ENCODE measurements around the gene ACVRL1. TPM values are rescaled to one million over a fixed set of nuclear protein-coding genes. Genes with fewer than 3 reads are reported as not detected.

The ACVRL1 gene
- total and polyA plus RNA-seq, 9 of the 15 experiments (the other 6 are each of a cell fraction or from before 2014, with no cell fraction given), result 0.07 to 1.4 (median 0.30) TPM

DNA sequence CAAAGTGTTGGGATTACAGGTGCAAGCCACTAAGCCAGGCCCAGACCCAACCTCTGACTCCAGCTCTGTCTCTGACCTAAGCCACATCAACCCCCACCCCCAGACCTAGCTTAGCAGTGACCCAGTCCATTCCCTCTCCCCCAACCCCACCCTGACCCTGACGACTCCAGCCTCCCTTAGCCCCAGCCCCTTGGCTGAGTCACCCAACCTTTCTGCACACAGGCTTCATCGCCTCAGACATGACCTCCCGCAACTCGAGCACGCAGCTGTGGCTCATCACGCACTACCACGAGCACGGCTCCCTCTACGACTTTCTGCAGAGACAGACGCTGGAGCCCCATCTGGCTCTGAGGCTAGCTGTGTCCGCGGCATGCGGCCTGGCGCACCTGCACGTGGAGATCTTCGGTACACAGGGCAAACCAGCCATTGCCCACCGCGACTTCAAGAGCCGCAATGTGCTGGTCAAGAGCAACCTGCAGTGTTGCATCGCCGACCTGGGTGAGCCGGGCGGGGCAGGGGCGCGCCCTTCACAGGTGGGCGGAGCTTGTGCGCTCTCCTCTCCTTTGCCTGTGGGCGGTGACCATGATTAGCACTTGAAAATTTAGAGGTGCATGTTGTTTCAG, 7.8 kb downstream of the ACVRL1 start:
- peak overlapping the region; percentile 21 for H2AFZ ChIP-seq (ENCODE audit: low read depth, low read length)
- FAIRE-seq, result peak; percentile 84
- H3K4me1 ChIP-seq (replicated peaks in 1 of 2; ENCODE audit: control insufficient read depth in 2 of 2, insufficient read depth in 2 of 2, low read length in 2 of 2), result peaks cover 38 to 54% of the 10 kb centered on the region in 2 experiments
- H3K4me3 ChIP-seq, result no peak overlapping the region
- H3K9me1 ChIP-seq (ENCODE audit: control insufficient read depth, insufficient read depth, low read length), result no peaks in the 10 kb centered on the region
- no peaks in the 10 kb centered on the region for H3K36me3 ChIP-seq (ENCODE audit: control insufficient read depth, insufficient read depth, low read length)
- 18% methylated on average over 19 of the region's 28 CpGs for WGBS (ENCODE audit: insufficient coverage, low coverage, missing lambda C conversion rate)
- no peaks in the 10 kb centered on the region for H3K9me3 ChIP-seq (replicated peaks; ENCODE audit: control insufficient read depth, insufficient read depth, low read depth, low read length)
- H3K27ac ChIP-seq (ENCODE audit: extremely low read depth, low read depth, low read length), result no peak overlapping the region
- no peaks in the 10 kb centered on the region; a peak in 1 of 5 replicates for H3K27me3 ChIP-seq (ENCODE audit: control insufficient read depth in 2 of 2, insufficient read depth in 2 of 2, low read length in 2 of 2)
- intact Hi-C loops (cut with micrococcal nuclease), result no loop called here
- peak overlapping the region; percentile 57 for H3K4me2 ChIP-seq (ENCODE audit: insufficient read depth, low read length)
- ChIA-PET CTCF (ENCODE audit: low intra/inter-chr PET ratio) (interaction anchor here (0.6 kb wide), 1 partner anchor 117 kb away, joined by 3 read pairs; no protein-coding TSS in a partner anchor), POLR2A (interaction anchor here (0.7 to 1.3 kb wide), 5 partner anchors 8 to 1260 kb away, joined by 3 to 5 read pairs (median 3); no protein-coding TSS in a partner anchor)
- H4K20me1 ChIP-seq (replicated peaks; ENCODE audit: control insufficient read depth, insufficient read depth, low read length), result peaks cover 10% of the 10 kb centered on the region
- no TSS peak for BruUV-seq (replicated peaks)
- peak overlapping the region in 1 of 2 experiments; percentile 73; a peak in 2 of 4 replicates for H3K9ac ChIP-seq (ENCODE audit: insufficient read depth in 1 of 2, low read depth in 2 of 2, low read length in 2 of 2)
- DNase-seq (ENCODE audit: extremely low read depth in 1 of 4, low spot score in 3 of 4), result peak; percentile 46 to 80 (median 75)
- ATAC-seq, result peak; percentile 84
- in situ Hi-C loops (cut with MboI), result no loop called here
- no peaks in the 10 kb centered on the region for H3K79me2 ChIP-seq (ENCODE audit: control insufficient read depth, insufficient read depth, low read length)
- TF ChIP-seq BRD9 (IDR thresholded peaks at IDR 0.05; ENCODE audit: low read depth, partially characterized antibody), result no peak
- TF ChIP-seq, protein P1, sequence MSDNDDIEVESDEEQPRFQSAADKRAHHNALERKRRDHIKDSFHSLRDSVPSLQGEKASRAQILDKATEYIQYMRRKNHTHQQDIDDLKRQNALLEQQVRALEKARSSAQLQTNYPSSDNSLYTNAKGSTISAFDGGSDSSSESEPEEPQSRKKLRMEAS (CRISPR knock-in tag; IDR thresholded peaks at IDR 0.05), result peak; percentile 77
- TF ChIP-seq, protein P2, sequence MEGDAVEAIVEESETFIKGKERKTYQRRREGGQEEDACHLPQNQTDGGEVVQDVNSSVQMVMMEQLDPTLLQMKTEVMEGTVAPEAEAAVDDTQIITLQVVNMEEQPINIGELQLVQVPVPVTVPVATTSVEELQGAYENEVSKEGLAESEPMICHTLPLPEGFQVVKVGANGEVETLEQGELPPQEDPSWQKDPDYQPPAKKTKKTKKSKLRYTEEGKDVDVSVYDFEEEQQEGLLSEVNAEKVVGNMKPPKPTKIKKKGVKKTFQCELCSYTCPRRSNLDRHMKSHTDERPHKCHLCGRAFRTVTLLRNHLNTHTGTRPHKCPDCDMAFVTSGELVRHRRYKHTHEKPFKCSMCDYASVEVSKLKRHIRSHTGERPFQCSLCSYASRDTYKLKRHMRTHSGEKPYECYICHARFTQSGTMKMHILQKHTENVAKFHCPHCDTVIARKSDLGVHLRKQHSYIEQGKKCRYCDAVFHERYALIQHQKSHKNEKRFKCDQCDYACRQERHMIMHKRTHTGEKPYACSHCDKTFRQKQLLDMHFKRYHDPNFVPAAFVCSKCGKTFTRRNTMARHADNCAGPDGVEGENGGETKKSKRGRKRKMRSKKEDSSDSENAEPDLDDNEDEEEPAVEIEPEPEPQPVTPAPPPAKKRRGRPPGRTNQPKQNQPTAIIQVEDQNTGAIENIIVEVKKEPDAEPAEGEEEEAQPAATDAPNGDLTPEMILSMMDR (IDR thresholded peaks at IDR 0.05 in 2 of 3, conservative IDR thresholded peaks at IDR 0.05 in 1 of 3; ENCODE audit: insufficient read depth in 2 of 3, low read depth in 1 of 3, low read length in 3 of 3), result 0 out of 6 replicates have a peak, but pooled peaks of 1 of the 3 experiments have one; percentile 1
- TF ChIP-seq ELF4 (CRISPR knock-in tag; IDR thresholded peaks at IDR 0.05), result no peak
- TF ChIP-seq, protein P3, sequence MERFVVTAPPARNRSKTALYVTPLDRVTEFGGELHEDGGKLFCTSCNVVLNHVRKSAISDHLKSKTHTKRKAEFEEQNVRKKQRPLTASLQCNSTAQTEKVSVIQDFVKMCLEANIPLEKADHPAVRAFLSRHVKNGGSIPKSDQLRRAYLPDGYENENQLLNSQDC (CRISPR knock-in tag; IDR thresholded peaks at IDR 0.05), result no peak
- 0 out of 2 replicates have a peak, but pooled peaks have one; percentile 8 for TF ChIP-seq HDAC2 (IDR thresholded peaks at IDR 0.05)
- no peak for TF ChIP-seq HMG20A (CRISPR knock-in tag; conservative IDR thresholded peaks at IDR 0.05)
- no peak for TF ChIP-seq CCNT2 (IDR thresholded peaks at IDR 0.05; ENCODE audit: borderline replicate concordance, extremely low read depth, insufficient read length, low read depth, low read length)
- no peak for TF ChIP-seq KLF6 (CRISPR knock-in tag; IDR thresholded peaks at IDR 0.05; ENCODE audit: borderline replicate concordance)
- no peak for TF ChIP-seq NR2C2 (CRISPR knock-in tag; IDR thresholded peaks at IDR 0.05)
- no peak for TF ChIP-seq NR2C2 (tag; IDR thresholded peaks at IDR 0.05)
- no peak for TF ChIP-seq TCF7 (IDR thresholded peaks at IDR 0.05; ENCODE audit: borderline replicate concordance)
- TF ChIP-seq MECOM (CRISPR knock-in tag; IDR thresholded peaks at IDR 0.05), result no peak
- no peak for TF ChIP-seq HDAC6 (IDR thresholded peaks at IDR 0.05; ENCODE audit: low read depth, low read length)
- no peak for TF ChIP-seq PPARD (CRISPR knock-in tag; IDR thresholded peaks at IDR 0.05)
- no peak for TF ChIP-seq ZNF253 (CRISPR knock-in tag; conservative IDR thresholded peaks at IDR 0.05)
- TF ChIP-seq HCFC1 (IDR thresholded peaks at IDR 0.05; ENCODE audit: low read depth, low read length), result no peak
- TF ChIP-seq KLF16 (IDR thresholded peaks at IDR 0.05), result no peak
- TF ChIP-seq SNRNP70 (optimal IDR thresholded peaks at IDR 0.05; ENCODE audit: low read depth, low read length), result no peak
- TF ChIP-seq, protein P4, sequence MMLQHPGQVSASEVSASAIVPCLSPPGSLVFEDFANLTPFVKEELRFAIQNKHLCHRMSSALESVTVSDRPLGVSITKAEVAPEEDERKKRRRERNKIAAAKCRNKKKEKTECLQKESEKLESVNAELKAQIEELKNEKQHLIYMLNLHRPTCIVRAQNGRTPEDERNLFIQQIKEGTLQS (IDR thresholded peaks at IDR 0.05), result peak; percentile 59
- TF ChIP-seq, protein P4 (CRISPR knock-in tag; conservative IDR thresholded peaks at IDR 0.05), result no peak
